Smooth muscle cell of trachea (primary cell): ENCODE measurements around the gene RALY. TPM values are rescaled to one million over a fixed set of nuclear protein-coding genes. Genes with fewer than 3 reads are reported as not detected.

Source experiments
- total RNA-seq: library from RNA; depleted of rRNA; stranded (reverse); fragments of >200 nt; gene quantifications from 2 replicates; pipeline ENCODE4 v1.2.1, GENCODE V29; 2014

The RALY gene
- total RNA-seq = 67.0 and 86.2 TPM in 2 replicates

DNA sequence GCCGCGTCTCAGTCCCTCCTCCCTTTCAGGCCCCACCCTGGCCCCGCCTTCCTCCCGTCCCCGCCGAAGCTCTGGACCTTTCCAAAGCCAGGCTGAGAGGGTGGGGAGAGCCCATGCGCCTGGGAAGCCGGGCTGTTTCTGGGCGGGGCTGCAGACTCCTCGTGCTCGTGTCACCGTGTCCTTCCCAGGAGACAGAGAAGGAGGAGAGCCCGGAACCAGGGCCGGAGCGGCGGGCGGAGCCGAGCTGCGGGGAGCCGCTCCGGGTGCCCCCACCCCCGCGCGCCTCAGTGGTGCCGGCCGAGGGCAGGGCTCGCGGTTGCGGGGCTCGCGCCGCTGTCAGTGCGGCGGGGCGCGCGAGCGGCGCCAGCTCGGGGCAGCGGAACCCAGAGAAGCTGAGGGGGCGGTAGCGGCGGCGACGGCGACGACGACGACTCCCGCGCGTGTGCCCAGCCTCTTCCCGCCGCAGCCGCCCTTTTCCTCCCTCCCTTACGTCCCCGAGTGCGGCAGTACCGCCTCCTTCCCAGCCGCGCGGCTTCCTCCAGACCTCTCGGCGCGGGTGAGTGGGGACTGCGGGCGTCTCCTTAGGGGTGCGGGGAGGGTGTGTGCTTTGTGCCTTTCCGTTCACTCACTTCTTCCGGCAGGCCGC lies at the start of gene RALY:
TSS of gene RALY (plus strand) at position 336 of the 646 bp plus-strand sequence. CDS start 78,164 bp downstream, outside the sequence.

DNA sequence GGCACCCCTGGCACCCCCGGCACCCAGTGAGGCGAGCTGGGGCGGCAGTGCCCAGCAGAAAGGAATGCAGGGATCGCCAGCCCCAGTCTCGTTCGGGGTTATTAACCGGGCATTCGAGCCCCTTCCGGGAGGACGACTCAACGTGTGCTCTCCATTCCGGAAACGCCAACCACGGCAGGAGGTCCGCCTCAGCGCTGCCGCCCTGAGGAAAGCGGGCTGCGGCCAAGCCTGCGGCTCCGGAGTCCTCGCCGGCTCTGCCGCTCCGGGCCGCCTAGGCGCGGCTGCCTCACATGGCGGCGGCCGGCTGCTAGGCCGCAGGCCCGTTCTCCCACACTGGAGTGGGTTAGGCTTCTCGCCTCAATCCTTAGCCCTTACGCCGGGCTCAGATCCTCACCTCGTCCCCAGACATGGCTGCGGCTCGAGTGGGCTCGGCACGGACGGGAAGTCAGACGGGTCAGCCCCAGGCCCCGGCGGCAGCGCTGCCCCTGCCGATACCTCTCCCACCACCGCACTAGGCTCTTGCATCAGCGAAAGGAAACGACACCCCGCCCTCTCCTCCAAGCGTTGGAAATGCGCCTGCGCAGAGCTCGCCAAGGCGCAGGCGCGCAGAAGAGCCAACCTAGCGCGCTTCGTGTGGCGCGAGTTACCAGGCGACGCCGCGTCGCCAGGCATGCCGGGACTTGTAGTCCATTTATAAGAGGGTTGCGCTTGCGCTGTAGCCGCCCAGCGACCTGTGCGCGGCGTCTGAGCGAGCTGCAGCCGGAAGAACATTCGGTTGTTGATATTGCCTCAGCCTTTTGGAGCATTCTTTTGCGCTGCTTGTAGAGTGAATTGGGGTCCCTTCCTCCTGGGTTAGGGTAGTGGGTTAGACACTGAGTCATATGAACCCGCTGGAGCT lies 118.2 kb downstream of the RALY start, which contains the start of gene EIF2S2:
TSS of gene EIF2S2 (minus strand) at position 542 of the 898 bp plus-strand sequence. CDS start at position 409, 133 bp downstream.

Other genes starting within 250 kb of the RALY start
- gene CHMP4B, start 182.6 kb upstream of the RALY start, total RNA-seq = 37.5 and 38.8 TPM in 2 replicates
- gene EIF2S2, start 118.3 kb downstream of the RALY start, total RNA-seq = 71.1 and 106 TPM in 2 replicates
- not detected in 2 replicates for gene ASIP, start 247.5 kb downstream of the RALY start, total RNA-seq